Measurements from ENCODE around the gene CLDND2.

CLDND2 gene

GRCh38 chr19:51318687-51319648 is 49.8 kb downstream of the CLDND2 start:
- Histone ChIP-seq H3K9me3 (ENCODE audit: severe bottlenecking) (no peaks in the 10 kb centered on the region), H3K27ac (ENCODE audit: poor library complexity, severe bottlenecking) (no peak overlapping the region), H3K4me1 (ENCODE audit: insufficient read depth, poor library complexity, severe bottlenecking) (no peaks in the 10 kb centered on the region), H3K36me3 (ENCODE audit: low read depth) (no peaks in the 10 kb centered on the region), H3K27me3 (ENCODE audit: insufficient read depth, poor library complexity, severe bottlenecking) (no peaks in the 10 kb centered on the region), H3K4me3 (ENCODE audit: severe bottlenecking) (no peak overlapping the region)
- no peak for DNase-seq (ENCODE audit: low spot score)
- TF ChIP-seq, protein P1, sequence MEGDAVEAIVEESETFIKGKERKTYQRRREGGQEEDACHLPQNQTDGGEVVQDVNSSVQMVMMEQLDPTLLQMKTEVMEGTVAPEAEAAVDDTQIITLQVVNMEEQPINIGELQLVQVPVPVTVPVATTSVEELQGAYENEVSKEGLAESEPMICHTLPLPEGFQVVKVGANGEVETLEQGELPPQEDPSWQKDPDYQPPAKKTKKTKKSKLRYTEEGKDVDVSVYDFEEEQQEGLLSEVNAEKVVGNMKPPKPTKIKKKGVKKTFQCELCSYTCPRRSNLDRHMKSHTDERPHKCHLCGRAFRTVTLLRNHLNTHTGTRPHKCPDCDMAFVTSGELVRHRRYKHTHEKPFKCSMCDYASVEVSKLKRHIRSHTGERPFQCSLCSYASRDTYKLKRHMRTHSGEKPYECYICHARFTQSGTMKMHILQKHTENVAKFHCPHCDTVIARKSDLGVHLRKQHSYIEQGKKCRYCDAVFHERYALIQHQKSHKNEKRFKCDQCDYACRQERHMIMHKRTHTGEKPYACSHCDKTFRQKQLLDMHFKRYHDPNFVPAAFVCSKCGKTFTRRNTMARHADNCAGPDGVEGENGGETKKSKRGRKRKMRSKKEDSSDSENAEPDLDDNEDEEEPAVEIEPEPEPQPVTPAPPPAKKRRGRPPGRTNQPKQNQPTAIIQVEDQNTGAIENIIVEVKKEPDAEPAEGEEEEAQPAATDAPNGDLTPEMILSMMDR (IDR thresholded peaks at IDR 0.05; ENCODE audit: poor library complexity, severe bottlenecking), result no peak
- ATAC-seq (ENCODE audit: low read depth), result no peak

DNA sequence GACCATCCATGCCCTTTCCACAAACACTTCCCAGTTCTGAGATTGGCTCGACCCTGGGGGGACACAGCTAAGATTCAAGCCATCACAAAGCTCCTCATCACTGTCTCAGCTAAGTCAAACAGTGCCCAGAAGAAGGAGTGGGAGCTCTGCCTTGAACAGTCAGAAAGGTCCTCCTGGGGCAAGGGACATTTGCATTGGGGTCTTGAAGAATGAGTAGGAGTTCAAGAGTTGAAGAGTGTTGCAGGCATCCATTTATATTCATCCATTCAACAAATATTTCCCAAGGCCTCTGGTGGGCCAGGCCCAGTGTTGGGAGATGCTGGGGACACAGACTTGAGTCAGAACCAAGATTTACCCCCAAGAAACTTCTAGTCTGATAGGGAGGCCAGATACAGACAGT is 50.8 kb downstream of the CLDND2 start:
- ATAC-seq (ENCODE audit: low read depth) (no peak), DNase-seq (ENCODE audit: low spot score) (no peak)
- peaks cover 3% of the 10 kb centered on the region for H3K27me3 ChIP-seq (ENCODE audit: insufficient read depth, poor library complexity, severe bottlenecking)

GRCh38 chr19:51317376-51317775 is 51.4 kb downstream of the CLDND2 start:
- TF ChIP-seq, protein P1 (IDR thresholded peaks at IDR 0.05; ENCODE audit: poor library complexity, severe bottlenecking), result no peak
- no peak overlapping the region for H3K4me3 ChIP-seq (ENCODE audit: severe bottlenecking)
- no peaks in the 10 kb centered on the region for H3K36me3 ChIP-seq (ENCODE audit: low read depth)
- H3K9me3 ChIP-seq (ENCODE audit: severe bottlenecking), result no peaks in the 10 kb centered on the region
- no peaks in the 10 kb centered on the region for H3K4me1 ChIP-seq (ENCODE audit: insufficient read depth, poor library complexity, severe bottlenecking)
- ATAC-seq (ENCODE audit: low read depth) (no peak), DNase-seq (ENCODE audit: low spot score) (no peak)
- no peak overlapping the region for H3K27ac ChIP-seq (ENCODE audit: poor library complexity, severe bottlenecking)
- peaks cover 6% of the 10 kb centered on the region for H3K27me3 ChIP-seq (ENCODE audit: insufficient read depth, poor library complexity, severe bottlenecking)

More for the DNA sequence above, 50.8 kb downstream of the CLDND2 start:
- H3K9me3 ChIP-seq (ENCODE audit: severe bottlenecking), result no peaks in the 10 kb centered on the region
- H3K4me1 ChIP-seq (ENCODE audit: insufficient read depth, poor library complexity, severe bottlenecking), result no peaks in the 10 kb centered on the region
- TF ChIP-seq, protein P1 (IDR thresholded peaks at IDR 0.05; ENCODE audit: poor library complexity, severe bottlenecking), result no peak
- H3K4me3 ChIP-seq (ENCODE audit: severe bottlenecking), result no peak overlapping the region
- no peaks in the 10 kb centered on the region for H3K36me3 ChIP-seq (ENCODE audit: low read depth)
- no peak overlapping the region for H3K27ac ChIP-seq (ENCODE audit: poor library complexity, severe bottlenecking)
